Progenitor cell of endocrine pancreas (in vitro differentiated cells): ENCODE measurements around the gene THOP1. TPM values are rescaled to one million over a fixed set of nuclear protein-coding genes. Genes with fewer than 3 reads are reported as not detected.

Source experiments
- DNase-seq: peaks from one replicate; pipeline ENCODE4 v3.0.0; 2021; ENCODE audit warnings: low spot score; ENCODE audit not compliant: unreplicated experiment
- H3K27ac Mint-ChIP-seq: 2 replicates; pipeline ENCODE4 v1.8.0; 2021; ENCODE audit warnings: mild to moderate bottlenecking, moderate library complexity, mixed read lengths
- H3K27me3 Mint-ChIP-seq: 2 replicates; pipeline ENCODE4 v1.8.0; 2021; ENCODE audit warnings: mixed read lengths
- H3K36me3 Mint-ChIP-seq: 2 replicates; pipeline ENCODE4 v1.8.0; 2022; ENCODE audit warnings: mixed read lengths; ENCODE audit not compliant: insufficient read depth
- H3K4me1 Mint-ChIP-seq: 2 replicates; pipeline ENCODE4 v1.8.0; 2021; ENCODE audit warnings: low read depth, mixed read lengths
- H3K4me3 Mint-ChIP-seq: 2 replicates; pipeline ENCODE4 v1.8.0; 2021; ENCODE audit warnings: low read depth, mild to moderate bottlenecking, moderate library complexity, mixed read lengths
- H3K9me3 Mint-ChIP-seq: 2 replicates; pipeline ENCODE4 v1.8.0; 2021; ENCODE audit warnings: low read depth, mixed read lengths
- CTCF ChIP-seq: fragments of 200-600 bp; sonication (generic); IDR thresholded peaks from one replicate; pipeline ENCODE4 v1.5.0; 2021; ENCODE audit warnings: antibody characterized with exemption, mild to moderate bottlenecking; ENCODE audit not compliant: unreplicated experiment
- total RNA-seq: library from RNA; stranded (reverse); gene quantifications from 2 replicates; pipeline ENCODE4 v1.2.1, GENCODE V29; 2021

THOP1 gene
- total RNA-seq, 1 donor from 2014 or later = 108 TPM

DNA sequence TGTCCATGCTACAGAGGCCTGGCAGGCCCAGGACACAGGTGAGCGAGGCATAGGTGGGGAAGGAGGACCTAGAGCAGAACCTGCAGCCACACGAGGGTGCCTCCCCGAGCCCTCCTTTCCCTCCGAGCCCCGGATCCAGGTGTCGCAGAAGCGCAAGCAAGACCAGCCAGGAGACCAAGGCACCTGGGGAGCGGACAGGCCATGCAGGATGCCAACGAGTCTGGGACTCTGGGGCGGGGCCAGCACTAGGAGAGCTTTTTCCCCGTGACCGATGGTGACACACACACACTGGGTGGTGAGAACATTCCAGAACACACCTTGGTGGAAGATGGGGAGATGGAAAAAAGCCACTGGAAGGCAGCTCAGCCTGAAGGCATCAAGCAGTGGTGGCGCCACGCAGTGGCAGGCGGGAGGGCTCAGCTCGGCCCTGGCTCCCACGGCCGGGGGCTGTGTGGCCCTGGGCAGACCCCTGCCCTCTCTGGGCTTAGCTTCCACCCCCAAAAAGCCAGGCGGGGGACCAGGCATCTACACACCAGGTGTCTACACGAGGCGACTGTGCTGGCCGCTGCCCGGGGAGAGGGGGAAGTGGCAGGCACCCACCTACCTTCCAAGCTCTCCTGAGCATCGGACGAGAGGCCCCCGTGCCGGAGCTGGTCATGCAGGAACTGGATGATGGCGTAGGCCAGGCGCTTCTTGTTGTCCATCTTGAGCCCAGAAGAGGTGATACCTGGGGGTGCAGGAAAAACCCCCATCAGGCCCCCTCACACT is 16.8 kb upstream of the THOP1 start:
- DNase-seq = no peak
- Mint-ChIP-seq H3K4me1 (no peaks in the 10 kb centered on the region), H3K27ac (no peak overlapping the region), H3K36me3 (peaks cover 2% of the 10 kb centered on the region), H3K4me3 (no peak overlapping the region), H3K27me3 (no peaks in the 10 kb centered on the region), H3K9me3 (no peaks in the 10 kb centered on the region)
- TF ChIP-seq CTCF = no peak

DNA sequence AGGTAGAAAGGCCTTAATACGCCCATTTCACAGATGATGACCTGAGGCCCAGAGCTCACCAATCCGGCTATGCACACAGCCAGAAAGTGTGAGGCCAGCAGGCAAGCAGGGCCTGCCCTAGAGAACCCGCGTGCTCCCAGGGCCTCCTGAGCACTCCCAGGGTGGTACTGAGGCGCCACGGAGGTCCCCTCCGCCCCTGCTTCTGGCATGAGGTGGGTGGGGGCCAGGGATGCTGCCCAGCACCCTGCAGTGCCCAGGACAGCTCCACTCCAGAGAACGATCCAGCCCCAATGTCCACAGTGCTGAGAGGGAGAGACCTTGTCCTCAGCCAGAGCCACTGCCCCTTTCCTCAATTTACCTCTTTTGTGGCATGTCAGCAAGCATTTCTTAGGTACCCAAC is 16.1 kb upstream of the THOP1 start:
- H3K4me3 Mint-ChIP-seq = no peak overlapping the region
- TF ChIP-seq CTCF = no peak
- H3K36me3 Mint-ChIP-seq = peaks cover 2% of the 10 kb centered on the region
- no peaks in the 10 kb centered on the region for H3K27me3 Mint-ChIP-seq
- no peaks in the 10 kb centered on the region for H3K4me1 Mint-ChIP-seq
- no peaks in the 10 kb centered on the region for H3K9me3 Mint-ChIP-seq
- no peak overlapping the region for H3K27ac Mint-ChIP-seq
- DNase-seq = no peak

DNA sequence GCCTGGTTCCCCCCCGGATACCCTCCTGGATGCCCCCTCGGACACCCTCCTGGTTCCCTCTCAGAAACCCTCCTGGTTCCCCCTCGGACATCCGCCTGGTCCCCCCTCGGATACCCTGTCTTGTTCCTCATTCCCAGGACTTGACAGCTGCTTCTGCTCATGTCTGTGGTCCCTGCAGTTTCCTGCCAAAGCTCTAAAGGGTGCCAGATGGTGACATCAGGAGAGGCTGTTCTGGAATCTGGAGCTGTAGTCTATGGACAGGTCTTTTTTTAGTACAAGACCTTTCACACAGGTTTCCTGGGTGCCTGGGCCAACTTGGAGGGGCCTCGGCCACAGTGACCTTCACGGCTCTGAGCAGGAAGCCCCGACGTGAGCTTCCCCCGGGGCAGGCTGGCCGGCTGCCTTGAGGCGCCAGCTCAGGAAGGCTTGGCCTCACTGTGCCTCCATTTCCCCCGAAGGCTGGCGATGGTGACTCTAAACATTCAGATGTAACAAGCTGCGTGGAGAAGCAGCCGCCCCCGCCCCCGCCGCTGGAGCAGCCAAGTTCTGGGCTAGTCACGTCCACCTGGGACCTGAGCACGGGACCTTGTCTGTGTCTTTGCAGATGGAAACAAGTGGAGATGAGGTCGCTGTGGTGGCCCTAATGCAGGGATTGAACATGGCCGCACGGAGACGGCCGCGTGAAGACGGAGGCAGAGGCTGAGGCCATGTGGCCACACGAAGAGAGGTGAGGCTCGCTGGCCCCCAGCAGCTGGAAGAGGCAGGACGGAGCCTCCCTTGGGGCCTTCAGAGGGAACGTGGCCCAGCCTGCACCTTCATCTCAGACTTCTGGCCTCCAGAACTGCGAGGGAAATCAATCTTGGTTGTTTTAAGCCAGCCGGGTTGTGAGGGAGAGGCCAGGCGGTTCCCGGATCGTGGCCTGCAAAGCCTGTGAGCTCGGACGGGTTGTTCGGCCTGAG is 15.0 kb upstream of the THOP1 start:
- H3K27me3 Mint-ChIP-seq = no peaks in the 10 kb centered on the region
- no peak overlapping the region for H3K4me3 Mint-ChIP-seq
- H3K9me3 Mint-ChIP-seq = no peaks in the 10 kb centered on the region
- no peaks in the 10 kb centered on the region for H3K4me1 Mint-ChIP-seq
- peaks cover 4% of the 10 kb centered on the region for H3K36me3 Mint-ChIP-seq
- no peak for DNase-seq
- H3K27ac Mint-ChIP-seq = no peak overlapping the region
- no peak for TF ChIP-seq CTCF

DNA sequence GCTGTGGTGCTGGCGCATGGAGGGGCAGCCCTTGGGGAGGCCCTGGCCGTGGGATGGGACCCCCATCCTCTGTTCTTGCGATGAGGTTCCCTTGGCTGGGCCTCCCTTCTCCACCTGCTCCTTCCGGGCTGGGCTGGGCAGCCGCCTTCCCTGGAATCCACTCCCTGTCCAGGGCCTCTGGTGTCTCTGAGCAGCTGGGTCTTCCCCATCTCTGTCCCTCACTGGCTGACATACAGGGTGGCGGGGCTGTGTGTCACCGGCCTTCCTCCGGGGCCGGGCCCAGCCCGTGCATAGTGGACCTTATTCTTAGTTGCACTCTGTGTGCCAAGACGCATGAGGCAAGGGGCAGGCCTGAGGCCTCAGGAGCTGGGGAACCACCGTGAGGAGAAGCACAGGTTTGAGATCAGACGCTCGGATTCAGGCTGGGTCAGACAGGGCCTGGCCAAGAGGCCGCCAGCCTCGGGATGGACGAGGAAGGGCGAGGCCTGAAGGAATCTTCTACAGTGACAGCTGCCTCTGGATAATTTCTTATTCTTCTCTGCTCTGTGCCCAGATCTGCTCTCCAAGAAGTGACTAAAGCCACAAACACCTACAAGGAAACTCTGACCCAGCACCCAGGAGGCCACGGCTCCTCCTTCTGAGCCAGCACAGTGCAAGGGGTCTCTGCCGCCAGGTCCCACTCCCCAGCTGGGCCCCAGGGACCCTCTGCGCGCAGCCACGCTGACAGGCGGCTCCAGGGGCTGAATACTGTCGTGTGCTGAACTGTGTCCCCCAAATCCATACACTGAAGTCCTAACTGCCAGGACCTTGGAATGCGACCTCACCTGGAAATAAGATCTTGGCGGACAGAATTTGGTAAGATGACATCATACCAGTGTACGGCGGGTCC is 13.3 kb upstream of the THOP1 start:
- Mint-ChIP-seq H3K9me3 (no peaks in the 10 kb centered on the region), H3K27me3 (no peaks in the 10 kb centered on the region), H3K4me1 (no peaks in the 10 kb centered on the region), H3K27ac (no peak overlapping the region), H3K36me3 (peaks cover 7% of the 10 kb centered on the region), H3K4me3 (no peak overlapping the region)
- DNase-seq = no peak
- TF ChIP-seq CTCF = no peak
